Natural killer cell (primary cell): ENCODE results near the gene USF1. TPM values are rescaled to one million over a fixed set of nuclear protein-coding genes. Genes with fewer than 3 reads are reported as not detected.

Experiments used
- ATAC-seq, 3 donors: fragments of 150-1000 bp in 2 of 3; fragments of 200-7000 bp in 1 of 3; cut with Tn5 transposase; 1 replicate in 1 of 3; 2 replicates in 2 of 3; pipeline ENCODE4 v1.10.0; 2021; ENCODE audit warnings: mild to moderate bottlenecking in 2 of 3, moderate library complexity in 2 of 3
- DNase-seq, 2 donors: peaks; one replicate each; pipeline versions ENCODE4 v3.0.0 to v3.0.0-alpha.2; 2013 to 2021; ENCODE audit warnings: mixed read lengths in 1 of 2
- H3K27ac ChIP-seq: one replicate; pipeline ENCODE4 v1.5.1; 2013; ENCODE audit warnings: mild to moderate bottlenecking, low read length
- H3K27me3 ChIP-seq: one replicate; pipeline ENCODE4 v1.6.1; 2013; ENCODE audit warnings: low read length; ENCODE audit not compliant: control insufficient read depth, insufficient read depth
- H3K36me3 ChIP-seq: one replicate; pipeline ENCODE4 v1.6.1; 2013; ENCODE audit warnings: low read length; ENCODE audit not compliant: control insufficient read depth, insufficient read depth
- H3K4me1 ChIP-seq: one replicate; pipeline ENCODE4 v1.6.1; 2013; ENCODE audit warnings: low read length; ENCODE audit not compliant: control insufficient read depth, insufficient read depth
- H3K4me3 ChIP-seq: one replicate; pipeline ENCODE4 v1.5.1; 2013; ENCODE audit warnings: low read length
- H3K9me3 ChIP-seq: one replicate; pipeline ENCODE4 v1.6.1; 2013; ENCODE audit warnings: low read length; ENCODE audit not compliant: control insufficient read depth, insufficient read depth
- H3K27ac Mint-ChIP-seq, 2 donors: one replicate each; pipeline ENCODE4 v1.8.0; 2022; ENCODE audit warnings: mild to moderate bottlenecking in 2 of 2, mixed read lengths in 2 of 2, moderate library complexity in 1 of 2
- H3K27me3 Mint-ChIP-seq, 2 donors: one replicate each; pipeline ENCODE4 v1.8.0; 2022; ENCODE audit warnings: low read depth in 2 of 2, mixed read lengths in 2 of 2
- H3K36me3 Mint-ChIP-seq: one replicate; pipeline ENCODE4 v1.8.0; 2022; ENCODE audit warnings: mixed read lengths
- H3K4me1 Mint-ChIP-seq, 2 donors: one replicate each; pipeline ENCODE4 v1.8.0; 2022; ENCODE audit warnings: mixed read lengths in 2 of 2
- H3K4me3 Mint-ChIP-seq: one replicate; pipeline ENCODE4 v1.8.0; 2022; ENCODE audit warnings: mild to moderate bottlenecking, moderate library complexity, mixed read lengths
- H3K9me3 Mint-ChIP-seq, 2 donors: one replicate each; pipeline ENCODE4 v1.8.0; 2022; ENCODE audit warnings: mixed read lengths in 2 of 2
- CTCF ChIP-seq: fragments of 200-600 bp; IDR thresholded peaks from one replicate; pipeline ENCODE4 v1.8.0; 2022; ENCODE audit warnings: antibody characterized with exemption
- WGBS: methylation state at CpG from one replicate; pipeline ENCODE4 v1.1.7; 2013; ENCODE audit warnings: missing lambda C conversion rate; ENCODE audit not compliant: insufficient coverage; 5-methylcytosine and 5-hydroxymethylcytosine counted together
- intact Hi-C: fragments of 100-400 bp; cut with micrococcal nuclease; formaldehyde crosslinking; loops from one replicate; pipeline ENCODE4 v1.14.2; 2022
- total RNA-seq, 4 donors: library from RNA; stranded (reverse); fragments of 120-200 nt in 1 of 4; gene quantifications; one replicate each; pipeline versions ENCODE4 v1.2.3 to v1.2.4, GENCODE V29; 2013 to 2022

Gene USF1
- total RNA-seq, 3 donors from 2014 or later (not counting 1 experiment from before 2014, with no cell fraction given), result 113 to 121 (median 114) TPM

- Histone ChIP-seq H3K27me3 (no peaks in the 10 kb centered on the region), H3K4me1 (peaks cover 6% of the 10 kb centered on the region), H3K9me3 (no peaks in the 10 kb centered on the region), H3K36me3 (no peaks in the 10 kb centered on the region), H3K4me3 (no peak overlapping the region), H3K27ac (no peak overlapping the region)
- Mint-ChIP-seq H3K36me3 (no peaks in the 10 kb centered on the region), H3K4me1 (no peaks in the 10 kb centered on the region), H3K9me3 (no peaks in the 10 kb centered on the region), H3K4me3 (no peak overlapping the region), H3K27me3 (no peaks in the 10 kb centered on the region), H3K27ac (no peak overlapping the region)
- DNase-seq (no peak), ATAC-seq (no peak)
- intact Hi-C loops, result no loop called here
- TF ChIP-seq CTCF, result no peak
- WGBS, result 83% methylated on average over 4 of the region's 4 CpGs
Measured at GRCh38 chr1:161086457-161086856, 40.7 kb upstream of the USF1 start.

GRCh38 chr1:161085165-161085564 is 39.4 kb upstream of the USF1 start:
- peaks cover 6% of the 10 kb centered on the region for H3K4me1 ChIP-seq
- peaks cover 0 to 2% of the 10 kb centered on the region in 2 donors for H3K27me3 Mint-ChIP-seq
- intact Hi-C loops, result no loop called here
- no peak for DNase-seq
- TF ChIP-seq CTCF, result no peak
- H3K4me1 Mint-ChIP-seq, result no peaks in the 10 kb centered on the region
- H3K36me3 Mint-ChIP-seq, result no peaks in the 10 kb centered on the region
- H3K4me3 ChIP-seq, result no peak overlapping the region
- H3K4me3 Mint-ChIP-seq, result no peak overlapping the region
- H3K9me3 ChIP-seq, result no peaks in the 10 kb centered on the region
- no peaks in the 10 kb centered on the region for H3K9me3 Mint-ChIP-seq
- no peaks in the 10 kb centered on the region for H3K36me3 ChIP-seq
- H3K27me3 ChIP-seq, result no peaks in the 10 kb centered on the region
- no peak overlapping the region for H3K27ac Mint-ChIP-seq
- no peak overlapping the region for H3K27ac ChIP-seq
- ATAC-seq, result no peak
- 81% methylated on average over 1 of the region's 2 CpGs for WGBS

GRCh38 chr1:161084597-161084988 is 38.8 kb upstream of the USF1 start:
- no peak overlapping the region for H3K4me3 ChIP-seq
- peaks cover 6% of the 10 kb centered on the region for H3K4me1 ChIP-seq
- no CpG with 5 or more reads among the region's 1 CpG for WGBS
- Mint-ChIP-seq H3K9me3 (no peaks in the 10 kb centered on the region), H3K27ac (no peak overlapping the region), H3K4me3 (no peak overlapping the region), H3K36me3 (no peaks in the 10 kb centered on the region), H3K27me3 (peaks cover 0 to 2% of the 10 kb centered on the region in 2 donors), H3K4me1 (no peaks in the 10 kb centered on the region)
- no peaks in the 10 kb centered on the region for H3K36me3 ChIP-seq
- no peak overlapping the region for H3K27ac ChIP-seq
- TF ChIP-seq CTCF, result no peak
- H3K27me3 ChIP-seq, result no peaks in the 10 kb centered on the region
- intact Hi-C loops, result no loop called here
- no peak for DNase-seq
- no peak for ATAC-seq
- H3K9me3 ChIP-seq, result no peaks in the 10 kb centered on the region
